HG03432 (cell line): ENCODE results near the gene TSC22D3.

Experiments
- ATAC-seq: cut with Tn5 transposase; IDR thresholded peaks from one replicate; pipeline ENCODE4 v1.9.1; 2021; ENCODE audit warnings: mild to moderate bottlenecking, moderate library complexity; ENCODE audit not compliant: unreplicated experiment

TSC22D3 gene

DNA sequence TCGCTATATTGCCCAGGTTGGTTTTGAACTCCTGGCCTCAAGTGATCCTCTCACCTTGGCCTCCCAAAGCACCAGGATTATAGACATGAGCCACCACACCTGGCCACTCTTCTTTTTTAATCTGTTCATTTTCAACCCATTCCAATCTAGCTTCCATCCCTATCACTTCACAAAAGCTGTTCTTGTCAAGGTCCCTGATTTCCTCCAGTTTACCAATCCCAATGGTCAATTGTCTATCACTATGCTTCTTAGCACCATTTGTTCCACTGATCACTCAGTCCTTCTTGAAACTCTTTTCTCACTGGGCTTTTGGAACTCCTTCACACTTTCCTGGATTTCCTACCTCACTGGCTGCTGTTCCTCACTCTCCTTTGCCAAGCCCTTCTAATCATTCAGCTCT lies 108.7 kb downstream of the TSC22D3 start:
- no peak for ATAC-seq
